HG03025 (cell line): ENCODE results near the gene DPP9.
A peak's percentile ranks its signal among the peaks of the same experiment; 100 is the strongest.

Source experiments
- ATAC-seq: cut with Tn5 transposase; IDR thresholded peaks from one replicate; pipeline ENCODE4 v1.9.1; 2021; ENCODE audit warnings: mild to moderate bottlenecking, moderate library complexity; ENCODE audit not compliant: unreplicated experiment, low FRiP score

The DPP9 gene

DNA sequence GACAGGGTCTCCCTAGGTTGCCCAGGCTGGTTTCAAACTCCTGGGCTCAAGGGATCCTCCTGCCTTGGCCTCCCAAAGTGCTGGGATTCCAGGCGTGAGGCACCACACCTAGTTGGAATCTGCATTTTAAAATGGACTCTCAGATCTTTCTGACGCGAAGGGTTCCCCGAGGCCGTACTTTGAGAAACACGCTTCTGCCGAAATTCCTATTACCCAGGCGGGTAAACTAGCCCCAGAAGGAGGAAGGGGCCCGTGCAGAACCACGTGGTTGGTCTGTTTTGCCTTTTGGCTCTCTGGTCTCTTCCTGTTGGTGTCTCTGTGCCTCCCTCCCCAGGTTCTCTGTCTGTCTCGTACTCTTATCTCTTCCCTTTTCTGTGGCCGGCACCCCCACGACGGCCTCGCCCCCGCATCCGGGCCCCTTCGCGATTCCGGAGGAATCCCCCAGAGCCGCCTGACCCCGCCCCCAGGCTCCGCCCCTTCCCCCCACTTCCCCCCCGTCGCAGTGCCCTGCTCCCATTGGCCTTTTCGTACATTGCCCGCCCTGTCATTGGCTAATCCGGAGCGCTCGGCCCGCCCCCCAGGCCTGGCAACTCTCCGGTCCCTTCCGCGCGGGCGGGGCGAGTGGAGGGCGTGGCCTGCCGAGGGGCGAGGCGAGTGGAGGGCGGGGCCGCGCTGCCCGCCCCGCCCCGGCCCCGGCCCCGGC is 84.7 kb downstream of the DPP9 start, which contains the start of gene TNFAIP8L1:
TSS of gene TNFAIP8L1 (plus strand) at position 689 of the 703 bp plus-strand sequence. CDS start 12,354 bp downstream, outside the sequence.
- peak; percentile 71 for ATAC-seq

DNA sequence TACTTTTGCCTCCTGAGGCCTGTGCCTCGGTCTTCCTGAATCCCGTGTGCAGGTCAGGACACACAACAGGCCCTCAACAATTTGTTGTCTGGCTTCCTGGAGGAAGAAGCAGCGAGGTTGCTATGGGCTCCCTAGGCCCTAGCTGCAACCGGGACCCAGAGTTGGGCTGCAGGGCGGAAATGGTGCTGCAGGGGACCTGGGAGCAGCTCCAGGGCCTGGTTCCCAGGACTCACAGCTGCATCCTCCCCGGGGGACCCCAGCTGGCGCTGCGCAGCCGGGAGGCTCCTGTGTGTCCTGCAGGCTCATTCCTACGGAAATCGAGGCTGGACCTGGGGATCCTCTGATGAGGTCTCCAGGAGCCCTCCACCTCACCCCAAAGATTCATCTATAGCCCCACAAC is 85.3 kb downstream of the DPP9 start:
- ATAC-seq, result no peak

DNA sequence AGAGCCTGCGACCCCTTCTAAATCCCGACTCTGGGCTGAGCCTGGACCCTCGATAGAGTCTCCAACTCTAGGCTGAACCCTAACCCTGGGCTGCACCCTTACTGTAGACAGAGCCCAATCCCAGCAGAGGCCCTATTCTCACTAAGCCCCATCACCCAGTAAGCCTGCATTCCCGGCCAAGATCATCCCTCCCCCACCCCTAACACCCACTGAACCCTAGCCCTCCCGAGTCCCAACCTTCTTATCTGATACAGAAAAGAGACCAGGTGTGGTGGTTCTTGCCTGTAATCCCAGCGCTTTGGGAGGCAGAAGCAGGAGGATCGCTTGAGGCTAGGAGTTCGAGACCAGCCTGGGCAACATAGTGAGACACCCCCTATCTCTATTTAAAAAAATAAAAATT is 86.9 kb downstream of the DPP9 start:
- no peak for ATAC-seq

DNA sequence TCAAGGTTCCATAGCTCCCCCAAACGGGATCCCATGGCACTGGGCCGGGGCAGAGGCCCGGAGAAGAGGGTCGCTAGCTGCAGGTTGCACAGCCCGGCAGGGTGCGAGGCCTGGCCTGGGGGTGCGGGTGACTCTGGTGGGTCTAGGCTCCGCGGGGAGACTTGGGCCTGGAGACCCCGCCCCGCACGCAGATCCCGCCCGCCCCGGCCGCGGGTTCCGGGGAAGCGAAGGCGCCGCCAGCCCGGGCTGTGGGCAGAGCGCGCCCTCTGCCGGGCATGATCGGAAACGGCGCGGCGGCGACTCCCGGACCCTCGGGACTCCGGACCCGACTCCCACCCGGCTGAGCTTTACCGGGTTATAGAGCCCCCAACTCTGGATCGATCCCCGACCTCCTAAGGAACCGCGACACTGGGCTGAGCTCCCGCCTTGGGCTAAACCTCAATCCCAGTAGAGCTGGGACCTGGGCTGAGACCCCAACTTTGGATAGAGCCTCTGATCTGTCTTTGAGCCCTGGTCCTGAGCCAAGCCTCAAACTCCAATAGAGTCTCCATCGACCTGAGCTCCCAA is 87.4 kb downstream of the DPP9 start:
- no peak for ATAC-seq

DNA sequence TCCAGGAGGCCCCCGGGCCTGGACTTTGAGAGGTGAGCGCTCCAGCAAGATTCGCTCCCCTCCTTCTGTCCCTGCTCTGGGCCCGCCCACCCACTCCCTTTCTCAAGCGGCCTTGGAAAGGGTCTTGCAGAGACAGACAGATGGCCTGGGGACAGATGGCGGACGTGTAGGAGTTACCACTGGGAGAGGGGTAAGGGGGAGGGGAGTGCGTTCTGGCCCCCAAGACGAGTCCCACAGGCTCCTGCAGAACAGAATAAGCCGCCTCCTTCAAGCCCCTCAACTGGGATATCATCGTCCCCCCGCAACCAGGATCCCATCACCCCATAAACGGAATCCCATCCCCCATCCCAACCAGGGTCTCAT is 87.9 kb downstream of the DPP9 start:
- no peak for ATAC-seq

DNA sequence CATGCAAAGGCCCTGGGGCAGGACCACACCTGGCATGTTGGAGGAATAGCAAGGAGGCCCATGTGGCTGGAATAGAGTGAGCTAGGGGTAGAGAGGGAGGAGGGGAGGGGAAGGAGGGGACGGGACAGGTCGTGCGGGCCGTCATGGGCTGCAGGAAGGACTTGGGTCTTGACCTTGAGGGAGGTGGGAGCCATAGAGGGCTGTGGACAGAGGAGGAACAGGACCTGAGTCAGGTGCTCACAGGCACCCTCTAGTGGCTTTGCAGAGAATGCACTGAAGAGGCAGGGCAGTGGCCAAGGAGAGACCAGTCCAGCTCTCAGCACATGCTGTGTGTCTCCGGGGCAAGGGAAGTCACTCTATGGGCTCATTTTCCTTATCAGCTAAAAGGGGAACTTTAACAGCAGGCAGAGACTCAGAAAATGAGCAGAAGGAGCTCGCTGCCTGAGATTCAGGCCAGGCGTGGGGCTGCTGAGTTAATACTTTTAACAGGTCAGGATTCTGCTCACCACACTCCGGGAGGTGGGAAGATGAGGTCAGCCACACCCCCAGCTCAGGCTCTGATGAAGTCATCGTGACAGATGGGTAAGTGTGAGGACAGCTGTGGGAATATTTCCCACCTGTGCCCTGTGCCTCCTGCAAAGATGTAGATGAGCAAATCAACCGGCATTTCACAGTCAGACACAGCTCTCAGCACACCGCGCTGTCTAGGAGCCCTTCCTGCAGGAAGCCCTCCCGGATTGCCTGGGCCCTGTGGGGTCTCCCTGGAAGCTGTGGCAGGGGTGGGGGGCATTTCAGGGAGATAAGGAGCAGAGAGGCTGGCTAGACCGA is 90.3 kb downstream of the DPP9 start:
- no peak for ATAC-seq
